Effector CD4-positive, alpha-beta T cell (primary cell): ENCODE measurements around the gene CEACAM4.

Experiments
- DNase-seq: peaks from one replicate; pipeline ENCODE4 v3.0.0-alpha.2; 2020

Gene CEACAM4

GRCh38 chr19:41616792-41617621 lies 9.9 kb downstream of the CEACAM4 start:
- no peak for DNase-seq

DNA sequence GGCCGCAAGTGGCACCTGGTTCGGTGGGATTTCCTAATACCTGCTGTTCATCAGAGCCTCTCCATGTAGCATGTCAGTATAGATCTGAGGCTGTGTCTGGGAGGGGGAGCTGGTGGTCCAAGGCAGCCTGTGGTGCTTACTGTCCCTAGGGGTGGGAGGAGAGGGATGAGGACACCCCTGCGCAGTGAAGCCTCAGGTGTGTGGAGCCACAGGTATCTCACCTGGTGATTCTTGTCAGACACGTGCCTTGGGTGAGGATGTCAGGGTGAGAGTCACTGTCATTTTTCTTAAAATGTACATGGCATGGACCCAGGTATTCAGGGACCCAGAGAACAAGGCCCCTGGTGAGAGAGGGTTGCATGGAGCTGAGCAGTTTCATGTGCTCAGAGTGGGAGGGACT lies 11.7 kb downstream of the CEACAM4 start:
- DNase-seq, result no peak

DNA sequence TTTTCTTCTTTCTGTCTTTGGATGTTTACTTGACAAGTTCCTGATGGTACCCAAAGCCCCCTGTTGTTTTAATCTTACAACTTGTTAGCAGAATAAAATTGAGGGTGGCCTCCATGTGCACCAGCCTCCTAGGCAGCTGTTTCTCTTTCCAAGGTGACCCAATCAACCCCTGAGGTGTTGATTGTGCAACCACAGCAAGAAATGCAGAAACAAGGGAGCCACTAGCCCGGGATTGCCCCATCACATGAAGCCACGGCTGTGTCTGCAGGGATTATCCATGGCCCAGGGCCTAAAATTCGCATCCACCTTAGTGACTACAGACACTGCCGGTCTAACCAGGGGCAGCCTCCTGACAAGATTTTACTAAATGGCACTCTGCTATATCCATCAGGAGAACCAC lies 14.4 kb downstream of the CEACAM4 start:
- no peak for DNase-seq

- DNase-seq, result no peak
Measured at GRCh38 chr19:41610789-41611188, 16.1 kb downstream of the CEACAM4 start.

- no peak for DNase-seq
Measured at GRCh38 chr19:41607668-41608067, 19.2 kb downstream of the CEACAM4 start.

GRCh38 chr19:41606215-41606837 lies 20.5 kb downstream of the CEACAM4 start:
- no peak for DNase-seq

GRCh38 chr19:41604831-41605230 lies 22.0 kb downstream of the CEACAM4 start:
- DNase-seq, result no peak

- no peak for DNase-seq
Measured at GRCh38 chr19:41601771-41602170, 25.1 kb downstream of the CEACAM4 start.

DNA sequence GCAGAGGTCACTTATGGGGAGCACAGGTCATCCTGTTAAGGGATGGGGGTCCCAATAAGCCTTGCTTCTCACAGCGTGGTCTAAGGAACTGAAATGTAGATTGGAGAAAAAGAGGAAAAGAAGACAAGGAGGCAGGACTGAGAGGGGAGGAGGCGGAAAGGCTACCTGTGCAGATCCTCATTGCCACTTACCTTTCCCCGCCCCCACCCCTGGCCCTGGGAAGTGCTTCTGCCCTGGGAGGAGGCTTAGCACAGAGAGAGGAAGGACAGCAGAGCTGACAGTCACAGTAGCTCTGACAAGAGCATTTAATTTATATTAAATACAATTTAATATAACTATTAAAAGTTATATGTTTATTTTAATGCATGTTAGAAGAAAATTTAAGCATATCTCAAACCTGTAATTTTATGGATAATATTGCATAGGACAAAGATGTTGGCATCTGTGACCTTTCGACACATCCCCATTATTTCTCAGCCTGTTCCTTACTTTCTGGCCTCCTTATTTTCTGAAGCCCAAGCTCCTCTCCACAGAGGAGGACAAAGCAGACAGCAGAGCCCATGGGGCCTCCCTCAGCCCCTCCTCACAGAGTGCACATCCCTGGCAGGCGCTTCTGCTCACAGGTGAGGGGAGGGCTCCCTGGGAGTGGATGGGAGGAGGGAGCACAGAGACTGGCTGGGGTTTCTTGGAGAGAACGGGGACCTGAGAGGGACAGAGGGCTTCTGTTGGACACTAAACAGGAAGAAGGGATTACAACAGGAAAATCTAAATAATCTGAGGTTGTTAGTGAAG lies 27.5 kb downstream of the CEACAM4 start:
- DNase-seq, result no peak

DNA sequence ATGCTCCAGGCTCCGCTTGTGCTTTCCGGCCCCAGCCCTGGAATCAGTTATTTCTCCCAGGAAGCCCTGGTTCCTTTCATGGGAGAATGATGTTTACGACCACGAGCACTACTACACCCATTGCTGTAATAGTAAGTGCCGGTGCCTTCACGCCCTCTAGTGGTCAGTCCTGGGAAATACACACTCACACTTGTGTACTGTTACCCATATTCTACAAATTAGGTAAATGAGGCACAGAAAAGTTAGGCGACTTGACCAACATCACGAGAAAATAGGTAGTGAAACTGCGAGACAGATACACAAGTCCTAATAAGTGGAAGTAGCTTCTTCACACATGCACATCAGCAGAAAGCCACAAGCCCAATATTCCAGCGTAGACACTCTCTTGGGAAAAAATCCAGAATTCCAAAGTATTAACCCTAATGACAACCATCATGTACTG lies 29.3 kb downstream of the CEACAM4 start:
- peak; percentile 73 for DNase-seq

DNA sequence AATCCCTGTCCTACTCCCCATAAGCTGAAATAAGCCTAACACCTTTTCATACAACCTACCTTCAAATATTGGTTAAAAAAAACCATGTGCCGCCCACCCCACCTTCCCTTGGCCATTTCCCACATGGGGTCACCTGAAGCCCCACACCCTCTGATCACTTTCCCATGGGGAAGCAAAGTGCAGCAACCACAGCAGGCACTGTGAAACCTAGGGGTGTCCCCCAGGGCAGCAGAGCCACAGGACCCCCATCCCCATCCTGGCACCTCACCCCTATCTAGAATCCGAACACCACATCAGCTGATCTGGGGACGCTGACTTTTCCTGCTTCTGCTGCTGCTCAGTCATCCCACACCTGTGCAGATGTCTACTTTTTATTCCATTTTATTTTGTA lies 31.0 kb downstream of the CEACAM4 start:
- no peak for DNase-seq

GRCh38 chr19:41595258-41595889 lies 31.5 kb downstream of the CEACAM4 start:
- DNase-seq, result peak; percentile 55

DNA sequence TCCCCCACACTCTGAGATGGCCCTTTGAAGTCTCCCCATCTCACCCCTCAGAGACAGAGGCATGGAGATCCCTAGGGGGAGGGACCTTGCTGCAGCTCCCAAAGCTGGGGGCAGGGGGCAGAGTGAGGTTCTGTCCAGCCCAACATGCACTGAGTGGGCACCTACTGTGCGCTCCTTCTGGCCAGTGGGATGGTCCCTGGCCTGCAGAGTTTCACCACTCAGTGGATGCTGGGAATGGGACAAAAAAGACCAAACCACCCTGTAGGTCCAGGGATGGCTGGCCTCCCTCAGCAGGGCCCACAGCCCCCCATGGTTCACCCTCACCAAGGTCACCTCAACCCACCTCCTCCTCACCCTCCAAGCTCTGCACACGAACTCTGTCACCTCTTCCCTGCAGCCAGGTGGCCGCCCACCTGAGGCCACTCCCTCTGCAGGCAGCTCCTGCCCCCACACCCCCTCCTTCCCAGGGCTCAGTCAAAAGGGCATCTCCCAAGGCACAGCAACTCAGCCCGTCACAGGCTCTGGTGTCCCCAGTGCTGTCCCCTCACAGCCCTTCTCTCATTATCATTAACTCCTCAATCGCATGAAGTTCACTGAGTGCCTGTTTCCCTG lies 34.8 kb downstream of the CEACAM4 start:
- no peak for DNase-seq

- no peak for DNase-seq
Measured at GRCh38 chr19:41590936-41591335, 35.9 kb downstream of the CEACAM4 start.

- DNase-seq, result no peak
Measured at GRCh38 chr19:41589371-41589770, 37.5 kb downstream of the CEACAM4 start.

DNA sequence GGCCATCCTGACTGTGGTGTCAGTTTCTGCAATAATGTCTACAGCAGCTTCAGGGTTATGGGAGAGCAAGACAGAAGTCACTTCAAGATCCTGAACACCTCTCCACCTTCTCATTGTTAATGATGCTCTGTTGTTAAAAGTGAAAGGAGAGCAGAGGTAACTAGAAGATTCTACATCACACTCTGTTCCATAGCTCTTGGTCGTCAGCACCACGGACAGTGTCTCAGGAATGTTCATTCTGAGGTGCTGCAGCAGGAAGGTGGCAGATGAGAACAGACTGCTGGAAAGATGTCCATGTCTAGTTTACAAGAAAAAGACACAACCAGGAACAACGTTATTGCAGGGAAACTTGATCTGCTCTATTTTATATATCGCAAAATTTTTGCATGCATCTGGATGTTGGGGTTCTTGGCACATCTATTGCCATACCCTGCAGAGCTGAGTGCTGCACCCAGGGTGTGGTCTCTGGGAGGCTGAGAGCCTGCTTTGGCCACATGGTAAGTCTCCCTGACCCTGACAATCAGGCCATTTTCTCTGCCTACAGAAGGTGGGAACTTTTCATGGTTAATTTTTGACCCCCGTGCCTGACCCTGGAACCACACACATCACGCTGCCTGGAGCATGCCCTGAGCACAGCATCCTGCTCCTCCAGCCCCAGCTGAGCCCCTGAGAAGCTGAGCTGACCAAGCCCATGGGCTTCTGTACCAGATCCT lies 38.2 kb downstream of the CEACAM4 start:
- no peak for DNase-seq

- DNase-seq, result no peak
Measured at GRCh38 chr19:41587838-41588210, 39.0 kb downstream of the CEACAM4 start.

- no peak for DNase-seq
Measured at GRCh38 chr19:41587101-41587837, 39.6 kb downstream of the CEACAM4 start.

DNA sequence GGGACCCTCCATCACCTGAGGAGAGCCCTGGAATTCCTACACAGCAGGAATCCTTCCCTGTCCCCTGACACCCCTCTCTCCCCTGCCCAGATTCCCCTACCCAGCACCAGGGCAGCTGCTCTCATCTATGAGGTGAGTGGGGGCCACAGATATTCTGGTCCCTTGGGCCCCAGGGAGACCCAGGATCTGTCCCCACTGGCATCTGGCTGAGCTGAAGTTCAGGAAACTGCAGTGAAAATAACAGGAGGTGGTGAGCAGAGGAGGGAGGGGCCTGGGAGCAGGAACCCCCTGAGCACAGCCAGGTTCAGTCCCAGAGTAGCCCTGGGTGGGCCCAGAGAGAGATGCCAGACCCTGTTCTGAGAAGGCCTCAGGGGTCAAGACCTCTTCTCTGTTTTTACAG lies 40.8 kb downstream of the CEACAM4 start:
- no peak for DNase-seq

DNA sequence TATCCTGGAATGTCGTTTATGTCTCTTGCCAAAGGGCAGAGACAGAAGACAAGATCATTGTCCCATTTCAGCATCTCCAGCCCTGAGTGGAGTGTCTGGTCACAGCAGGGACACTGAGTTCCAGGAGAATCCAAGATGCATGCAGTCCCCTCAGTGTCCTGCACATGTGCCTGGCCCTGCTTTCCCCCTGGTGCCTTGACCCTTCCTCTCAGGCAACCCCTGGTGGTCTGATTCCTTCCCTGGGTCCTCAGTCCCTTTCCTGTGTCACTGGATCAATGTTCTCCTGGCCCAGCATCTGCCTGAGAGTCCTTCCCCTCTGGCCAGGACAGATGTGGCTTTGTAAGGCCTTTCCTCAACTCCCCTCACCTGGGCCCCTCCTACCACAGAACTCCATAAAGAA lies 41.9 kb downstream of the CEACAM4 start:
- no peak for DNase-seq

- DNase-seq, result no peak
Measured at GRCh38 chr19:41584260-41584810, 42.5 kb downstream of the CEACAM4 start.
